GM12801 (cell line): Measurements from ENCODE around the gene VPS13D.

ENCODE experiments used
- TF ChIP-seq, protein P1 (sequence below): IDR thresholded peaks from one replicate; pipeline ENCODE4 v1.5.1; 2011; ENCODE audit warnings: control low read depth; ENCODE audit not compliant: insufficient read length; ENCODE audit errors: extremely low read depth

The VPS13D gene

DNA sequence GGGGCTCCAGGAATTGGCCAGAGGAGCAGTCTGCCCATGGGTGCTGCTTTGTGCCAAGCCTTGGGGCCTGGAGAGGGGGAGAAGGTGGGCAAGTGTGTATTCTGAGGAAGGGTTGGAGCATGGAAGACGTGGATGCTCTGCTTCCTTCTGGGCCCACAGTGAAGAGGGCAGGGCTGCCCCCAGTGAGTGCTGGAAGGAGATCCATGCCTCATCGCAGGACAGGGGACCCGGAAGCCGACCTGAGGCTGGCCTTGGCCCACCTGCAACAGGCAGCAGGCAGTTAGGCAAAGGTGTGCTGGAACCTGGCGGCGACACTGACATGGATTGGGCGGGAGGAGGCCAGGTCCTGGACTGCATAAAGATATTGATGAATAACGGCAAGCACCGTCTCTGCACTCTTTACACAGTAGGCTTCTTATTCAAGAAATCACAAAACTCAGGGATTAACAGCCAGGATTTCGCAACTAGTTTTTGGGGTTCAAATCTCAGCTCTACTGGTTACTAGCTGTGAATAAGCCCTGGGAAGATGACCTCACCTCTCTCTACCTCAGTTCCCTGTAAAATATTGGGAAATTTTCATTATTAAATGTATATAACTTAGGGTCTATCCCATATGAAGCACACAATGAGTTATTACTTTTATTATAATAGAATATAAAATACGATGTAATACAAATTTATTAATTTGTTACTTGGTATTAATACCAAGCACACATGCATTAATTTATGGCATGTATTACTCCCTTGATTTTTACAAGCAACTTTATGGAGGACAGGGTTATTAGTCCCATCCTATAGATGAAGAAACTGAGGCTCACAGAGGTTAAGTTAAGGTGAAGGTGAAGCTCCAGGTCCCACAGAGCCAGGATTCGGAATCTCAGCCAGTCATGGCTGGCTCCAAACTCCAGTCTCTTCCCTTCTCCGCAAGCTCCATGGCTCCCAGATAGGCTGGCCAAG, 325.9 kb downstream of the VPS13D start:
- TF ChIP-seq, protein P1, sequence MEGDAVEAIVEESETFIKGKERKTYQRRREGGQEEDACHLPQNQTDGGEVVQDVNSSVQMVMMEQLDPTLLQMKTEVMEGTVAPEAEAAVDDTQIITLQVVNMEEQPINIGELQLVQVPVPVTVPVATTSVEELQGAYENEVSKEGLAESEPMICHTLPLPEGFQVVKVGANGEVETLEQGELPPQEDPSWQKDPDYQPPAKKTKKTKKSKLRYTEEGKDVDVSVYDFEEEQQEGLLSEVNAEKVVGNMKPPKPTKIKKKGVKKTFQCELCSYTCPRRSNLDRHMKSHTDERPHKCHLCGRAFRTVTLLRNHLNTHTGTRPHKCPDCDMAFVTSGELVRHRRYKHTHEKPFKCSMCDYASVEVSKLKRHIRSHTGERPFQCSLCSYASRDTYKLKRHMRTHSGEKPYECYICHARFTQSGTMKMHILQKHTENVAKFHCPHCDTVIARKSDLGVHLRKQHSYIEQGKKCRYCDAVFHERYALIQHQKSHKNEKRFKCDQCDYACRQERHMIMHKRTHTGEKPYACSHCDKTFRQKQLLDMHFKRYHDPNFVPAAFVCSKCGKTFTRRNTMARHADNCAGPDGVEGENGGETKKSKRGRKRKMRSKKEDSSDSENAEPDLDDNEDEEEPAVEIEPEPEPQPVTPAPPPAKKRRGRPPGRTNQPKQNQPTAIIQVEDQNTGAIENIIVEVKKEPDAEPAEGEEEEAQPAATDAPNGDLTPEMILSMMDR: no peak

DNA sequence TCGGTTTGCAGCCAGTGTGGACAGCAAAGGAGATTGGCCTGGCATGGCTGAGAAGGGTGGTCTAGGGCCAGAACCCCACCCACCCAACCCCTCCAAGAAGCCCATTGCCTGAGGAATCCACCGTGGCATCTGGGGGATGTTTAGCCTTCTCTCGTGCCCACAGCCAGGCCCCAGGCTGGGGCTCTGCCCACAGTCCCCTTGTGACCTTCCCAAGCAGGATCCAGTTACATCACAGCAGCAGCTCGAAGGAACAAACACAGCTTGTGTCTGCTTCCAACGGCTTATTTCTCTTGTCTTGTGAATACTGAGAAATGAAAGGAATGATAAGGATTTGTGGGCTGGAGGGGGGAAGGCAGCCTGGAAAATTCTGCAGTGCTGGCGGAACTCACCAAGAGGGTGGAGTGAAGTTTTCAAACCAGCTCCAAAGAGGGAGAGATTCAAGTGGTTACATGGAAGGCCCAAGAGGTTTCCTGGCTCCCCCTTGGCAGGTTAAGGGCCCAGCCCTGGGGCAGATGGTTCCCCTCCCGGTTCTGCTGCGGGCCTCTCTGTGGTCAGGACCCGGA, 326.6 kb downstream of the VPS13D start:
- TF ChIP-seq, protein P1: no peak

DNA sequence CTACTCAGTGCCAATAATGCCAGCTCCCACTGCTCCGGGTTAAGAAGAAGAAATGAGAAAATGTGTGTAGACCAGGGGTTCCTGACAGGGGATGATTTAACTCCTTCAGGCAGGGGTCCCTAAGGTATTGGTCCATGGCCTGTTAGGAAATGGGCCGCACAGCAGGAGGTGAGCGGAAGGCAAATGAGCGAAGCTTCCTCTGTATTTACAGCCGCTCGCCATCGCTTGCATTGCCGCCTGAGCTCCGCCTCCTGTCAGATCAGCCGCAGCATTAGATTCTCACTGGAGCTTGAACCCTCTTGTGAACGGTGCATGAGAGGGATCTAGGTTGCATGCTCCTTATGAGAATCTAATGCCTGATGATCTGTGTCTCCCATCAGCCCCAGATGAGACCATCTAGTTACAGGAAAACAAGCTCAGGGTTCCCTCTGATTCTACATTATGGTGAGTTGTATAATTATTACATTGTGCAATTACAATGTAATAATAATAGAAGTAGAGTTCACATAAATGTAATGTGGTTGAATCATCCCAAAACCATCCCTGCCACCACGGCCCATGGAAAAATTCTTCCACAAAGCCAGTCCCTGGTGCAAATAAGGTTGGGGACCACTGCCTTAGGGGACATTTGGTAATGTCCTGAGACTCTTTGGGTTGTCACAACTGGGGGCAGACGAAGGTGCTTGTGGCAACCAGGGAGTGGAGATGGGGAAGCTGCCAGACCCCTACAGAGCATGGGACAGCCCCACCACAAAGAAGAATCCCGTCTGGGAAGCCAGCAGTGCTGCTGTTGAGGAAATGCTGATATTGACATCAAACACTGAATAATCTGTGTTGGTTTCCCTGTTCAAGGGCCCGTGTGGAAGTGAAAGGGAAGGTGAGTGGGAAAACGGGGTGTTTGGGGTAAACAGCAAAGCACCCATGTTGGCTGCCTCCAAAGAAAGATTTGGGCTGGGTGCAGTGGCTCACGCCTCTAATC, 327.4 kb downstream of the VPS13D start:
- TF ChIP-seq, protein P1: no peak

DNA sequence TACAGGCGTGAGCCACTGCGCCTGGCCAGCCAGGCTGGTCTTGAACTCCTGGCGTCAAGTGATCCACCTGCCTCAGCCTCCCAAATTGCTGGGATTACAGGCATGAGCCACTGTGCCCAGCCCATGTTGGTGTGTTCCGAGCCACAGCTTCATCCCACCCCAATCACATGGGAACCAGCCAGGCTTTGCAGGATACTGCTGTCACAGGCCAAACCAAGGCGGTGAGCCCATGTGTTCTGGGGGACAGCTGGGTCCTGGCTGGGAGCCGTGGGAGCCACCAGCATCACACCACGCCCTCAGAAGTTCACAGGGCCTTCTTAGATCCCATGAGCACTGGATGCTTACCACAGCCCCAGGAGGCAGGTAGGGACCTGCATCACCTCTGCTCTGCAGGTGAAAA, 331.3 kb downstream of the VPS13D start:
- TF ChIP-seq, protein P1: no peak
